ENCODE measurements around the gene PAPLN.

Gene PAPLN

DNA sequence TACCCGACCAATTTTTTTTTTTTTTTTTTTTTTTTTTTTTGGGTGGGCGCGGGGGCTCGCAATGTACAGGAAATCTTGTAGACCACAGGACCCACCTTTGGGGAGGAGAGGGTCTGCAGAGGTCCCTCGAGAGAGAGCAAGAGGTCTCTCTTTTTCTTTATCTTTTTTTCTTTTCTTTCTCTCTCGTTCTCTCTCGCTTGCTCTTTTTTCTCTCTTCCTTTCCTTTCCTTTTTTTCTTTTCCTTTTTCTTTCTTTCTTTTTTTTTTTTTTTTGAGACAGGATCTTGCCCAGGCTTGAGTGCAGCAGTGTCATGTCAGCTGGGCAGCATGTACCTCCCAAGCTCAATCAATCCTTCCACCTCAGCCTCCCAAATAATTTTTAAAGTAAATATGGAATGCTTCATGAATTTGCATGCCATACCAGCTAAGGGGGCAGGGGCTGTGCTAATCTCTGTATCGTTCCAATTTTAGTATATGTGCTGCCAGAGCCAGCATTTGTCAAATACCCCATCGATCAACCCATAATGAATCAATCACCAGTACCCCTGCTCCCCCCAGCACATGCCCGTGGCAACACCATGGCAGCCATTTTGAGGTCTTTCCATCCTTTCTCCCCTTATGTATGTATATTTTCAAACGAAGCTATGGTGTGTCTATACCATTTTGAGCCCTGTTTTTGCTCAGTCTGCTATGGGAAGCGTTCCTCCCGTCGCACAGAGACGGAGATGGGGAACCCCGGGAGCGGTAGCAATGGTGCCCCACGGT lies 9.3 kb downstream of the PAPLN start:
- no peak for DNase-seq (ENCODE audit: low spot score)

DNA sequence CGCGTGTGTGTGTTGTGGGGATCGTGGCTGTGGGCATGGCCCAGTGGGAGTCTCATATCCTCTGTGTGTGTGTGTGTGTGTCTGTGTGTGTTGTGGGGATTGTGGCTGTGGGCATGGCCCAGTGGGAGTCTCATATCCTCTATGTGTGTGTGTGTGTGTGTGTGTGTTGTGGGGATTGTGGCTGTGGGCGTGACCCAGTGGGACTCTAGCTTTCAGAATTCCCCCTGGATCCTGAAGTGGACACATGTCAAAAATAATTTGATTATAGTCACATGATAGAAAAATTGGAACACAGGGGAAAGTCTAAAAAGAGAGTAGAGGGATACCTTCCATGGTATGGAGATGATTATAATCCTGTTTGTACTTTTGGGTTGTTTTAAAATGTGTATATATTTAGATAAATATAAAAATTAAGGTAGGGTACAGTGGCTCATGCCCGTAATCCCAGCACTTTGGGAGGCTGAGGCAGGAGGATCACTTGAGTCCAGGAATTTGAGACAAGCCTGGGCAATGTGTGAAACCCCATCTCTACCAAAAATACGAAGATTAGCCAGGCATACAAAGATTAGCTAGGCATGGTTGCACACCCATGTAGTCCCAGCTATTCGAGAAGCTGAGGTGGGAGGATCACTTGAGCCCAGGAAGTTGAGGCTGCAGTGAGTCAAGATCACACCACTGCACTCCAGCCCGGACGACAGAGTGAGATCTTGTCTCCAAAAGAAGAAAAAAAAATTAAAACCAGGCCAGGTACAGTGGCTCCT lies 11.0 kb downstream of the PAPLN start:
- no peak for DNase-seq (ENCODE audit: low spot score)

DNA sequence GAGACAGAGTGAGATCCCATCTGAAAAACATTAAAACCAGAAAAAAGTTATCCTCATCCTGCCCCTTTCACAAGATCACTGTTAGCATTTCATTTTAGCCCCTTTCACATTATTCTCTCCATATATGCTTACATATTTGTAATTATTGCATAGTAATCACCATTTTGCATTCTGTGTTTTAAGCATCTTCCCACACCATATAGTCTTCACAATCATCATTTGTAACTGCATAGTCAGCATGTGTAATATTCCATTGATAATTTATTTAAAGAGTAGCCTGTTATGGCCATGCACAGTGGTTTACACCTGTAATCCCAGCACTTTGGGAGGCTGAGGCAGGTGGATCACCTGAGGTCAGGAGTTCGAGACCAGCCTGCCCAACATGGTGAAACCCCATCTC lies 11.8 kb downstream of the PAPLN start:
- DNase-seq (ENCODE audit: low spot score): no peak

GRCh38 chr14:73249564-73250316 lies 12.4 kb downstream of the PAPLN start:
- no peak for DNase-seq (ENCODE audit: low spot score)

GRCh38 chr14:73250317-73250713 lies 13.0 kb downstream of the PAPLN start:
- no peak for DNase-seq (ENCODE audit: low spot score)

- DNase-seq (ENCODE audit: low spot score): no peak
Measured at GRCh38 chr14:73250781-73251500, 13.6 kb downstream of the PAPLN start.

DNA sequence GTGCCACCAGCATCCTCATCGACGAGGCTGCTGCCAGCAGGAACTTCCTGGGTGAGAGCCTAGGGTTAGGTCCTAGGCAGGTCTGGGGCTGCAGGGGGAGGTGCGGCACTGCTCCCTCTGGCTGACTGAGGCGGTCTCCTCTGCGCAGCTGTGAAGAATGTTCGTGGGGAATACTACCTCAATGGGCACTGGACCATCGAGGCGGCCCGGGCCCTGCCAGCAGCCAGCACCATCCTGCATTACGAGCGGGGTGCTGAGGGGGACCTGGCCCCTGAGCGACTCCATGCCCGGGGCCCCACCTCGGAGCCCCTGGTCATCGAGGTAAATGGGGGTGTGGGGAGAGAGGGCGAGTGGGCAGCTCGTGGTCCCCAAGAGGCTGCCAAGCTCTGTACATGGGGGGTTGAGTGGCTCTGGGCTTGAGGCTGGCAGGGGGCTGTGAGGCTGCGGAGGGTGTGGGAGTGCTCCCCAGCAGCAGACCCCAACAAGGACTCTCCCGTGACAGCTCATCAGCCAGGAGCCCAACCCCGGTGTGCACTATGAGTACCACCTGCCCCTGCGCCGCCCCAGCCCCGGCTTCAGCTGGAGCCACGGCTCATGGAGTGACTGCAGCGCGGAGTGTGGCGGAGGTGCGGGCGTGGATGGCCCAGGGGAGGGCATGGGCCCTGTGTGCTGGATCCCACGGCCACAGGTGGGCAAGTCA lies 14.4 kb downstream of the PAPLN start:
- DNase-seq (ENCODE audit: low spot score): no peak

- DNase-seq (ENCODE audit: low spot score): no peak
Measured at GRCh38 chr14:73252491-73253322, 15.4 kb downstream of the PAPLN start.

GRCh38 chr14:73253323-73253610 lies 16.0 kb downstream of the PAPLN start:
- no peak for DNase-seq (ENCODE audit: low spot score)

GRCh38 chr14:73253721-73254120 lies 16.4 kb downstream of the PAPLN start:
- DNase-seq (ENCODE audit: low spot score): no peak

- DNase-seq (ENCODE audit: low spot score): no peak
Measured at GRCh38 chr14:73254247-73255004, 17.1 kb downstream of the PAPLN start.

GRCh38 chr14:73255005-73255400 lies 17.7 kb downstream of the PAPLN start:
- DNase-seq (ENCODE audit: low spot score): no peak

GRCh38 chr14:73255693-73256225 lies 18.5 kb downstream of the PAPLN start:
- no peak for DNase-seq (ENCODE audit: low spot score)

DNA sequence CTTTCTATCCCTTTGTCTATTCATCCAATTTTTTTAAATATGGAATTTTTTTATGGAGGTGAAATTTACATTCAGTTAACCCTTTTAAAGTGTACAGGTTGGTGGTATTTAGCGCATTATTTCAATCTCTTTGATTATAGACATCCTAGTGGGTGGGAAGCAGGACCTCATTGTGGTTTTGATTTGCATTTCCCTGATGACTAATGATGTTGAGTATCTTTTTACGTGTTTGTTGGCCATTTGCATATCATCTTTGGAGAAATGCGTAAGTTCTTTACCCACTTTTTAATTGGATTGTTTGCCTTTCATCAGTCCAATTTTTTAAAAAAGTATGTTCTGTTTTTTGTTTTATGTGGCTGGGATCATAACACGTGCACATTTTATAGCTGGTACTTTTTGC lies 20.8 kb downstream of the PAPLN start:
- DNase-seq (ENCODE audit: low spot score): no peak

DNA sequence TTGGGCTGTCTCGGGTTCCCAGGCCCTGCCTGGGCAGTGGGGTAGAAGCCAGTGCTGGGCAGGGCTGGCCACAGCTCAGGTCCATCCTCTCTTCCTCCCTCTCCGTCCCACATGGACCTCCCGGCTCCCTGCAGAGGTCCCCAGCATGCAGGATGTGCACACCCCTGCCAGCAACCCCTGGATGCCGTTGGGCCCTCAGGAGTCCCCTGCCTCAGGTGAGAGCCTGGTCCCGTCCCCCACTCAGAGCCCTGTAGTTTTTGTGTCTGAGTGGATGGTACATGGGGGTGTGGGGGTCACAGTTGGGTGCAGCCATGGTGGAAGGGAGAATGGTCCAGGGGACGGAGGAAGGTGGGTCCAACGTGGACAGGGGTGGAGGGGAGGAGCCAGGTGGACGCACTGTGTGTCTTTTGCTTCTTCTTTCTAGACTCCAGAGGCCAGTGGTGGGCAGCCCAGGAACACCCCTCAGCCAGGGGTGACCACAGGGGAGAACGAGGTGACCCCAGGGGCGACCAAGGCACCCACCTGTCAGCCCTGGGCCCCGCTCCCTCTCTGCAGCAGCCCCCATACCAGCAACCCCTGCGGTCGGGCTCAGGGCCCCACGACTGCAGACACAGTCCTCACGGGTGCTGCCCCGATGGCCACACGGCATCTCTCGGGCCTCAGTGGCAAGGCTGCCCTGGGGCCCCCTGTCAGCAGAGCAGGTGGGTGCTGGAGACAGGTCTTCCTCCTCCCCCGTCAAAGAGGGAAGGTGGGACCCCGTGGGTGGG lies 21.7 kb downstream of the PAPLN start:
- DNase-seq (ENCODE audit: low spot score): no peak

GRCh38 chr14:73259837-73260236 lies 22.5 kb downstream of the PAPLN start:
- DNase-seq (ENCODE audit: low spot score): no peak

GRCh38 chr14:73260574-73260973 lies 23.3 kb downstream of the PAPLN start:
- no peak for DNase-seq (ENCODE audit: low spot score)

DNA sequence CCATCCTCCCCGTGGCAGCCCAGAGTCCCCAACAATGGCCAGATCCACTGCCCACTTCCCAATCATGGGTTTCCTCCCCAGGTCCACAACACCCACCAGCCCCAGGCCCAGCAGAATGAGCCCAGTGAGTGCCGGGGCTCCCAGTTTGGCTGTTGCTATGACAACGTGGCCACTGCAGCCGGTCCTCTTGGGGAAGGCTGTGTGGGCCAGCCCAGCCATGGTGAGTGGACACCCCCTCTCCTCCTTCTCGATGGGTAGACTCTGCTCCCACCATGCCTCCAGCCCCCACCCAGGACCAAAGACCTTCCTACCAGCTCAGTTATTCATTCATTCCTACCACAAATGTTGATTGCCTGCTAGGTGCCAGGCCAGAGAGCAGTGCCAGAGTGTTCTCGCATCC lies 23.8 kb downstream of the PAPLN start:
- no peak for DNase-seq (ENCODE audit: low spot score)
